Endodermal cell (in vitro differentiated cells): Measurements from ENCODE around the gene DNAJA3. TPM values are rescaled to one million over a fixed set of nuclear protein-coding genes. Genes with fewer than 3 reads are reported as not detected.

Source experiments
- DNase-seq: peaks from one replicate; pipeline ENCODE4 v3.0.0-alpha.2; 2017
- H3K27ac ChIP-seq: 2 replicates; pipeline ENCODE4 v1.5.1; 2013; ENCODE audit warnings: mild to moderate bottlenecking, low read depth, low read length, moderate library complexity
- H3K27me3 ChIP-seq: 2 replicates; pipeline ENCODE4 v1.6.1; 2013; ENCODE audit warnings: mild to moderate bottlenecking, low read length, moderate library complexity; ENCODE audit not compliant: insufficient read depth, control insufficient read depth, poor library complexity, severe bottlenecking
- H3K36me3 ChIP-seq: 2 replicates; pipeline ENCODE4 v1.7.0; 2013; ENCODE audit warnings: mild to moderate bottlenecking, low read length, moderate library complexity; ENCODE audit not compliant: control insufficient read depth, insufficient read depth
- H3K4me1 ChIP-seq: one replicate; pipeline ENCODE4 v1.7.0; 2013; ENCODE audit warnings: low read length; ENCODE audit not compliant: control insufficient read depth, insufficient read depth
- H3K4me3 ChIP-seq: 2 replicates; pipeline ENCODE4 v1.5.1; 2013; ENCODE audit warnings: mild to moderate bottlenecking, low read length, moderate library complexity
- H3K9ac ChIP-seq: 2 replicates; pipeline ENCODE4 v1.6.1; 2013; ENCODE audit warnings: mild to moderate bottlenecking, low read length, moderate library complexity; ENCODE audit not compliant: poor library complexity, severe bottlenecking; ENCODE audit errors: extremely low read depth
- H3K9me3 ChIP-seq: 2 replicates; pipeline ENCODE4 v1.6.1; 2013; ENCODE audit warnings: mild to moderate bottlenecking, low read length, moderate library complexity; ENCODE audit not compliant: control insufficient read depth
- H3K27ac Mint-ChIP-seq: 2 replicates; pipeline ENCODE4 v1.8.0; 2020; ENCODE audit warnings: mixed read lengths
- H3K27me3 Mint-ChIP-seq: 2 replicates; pipeline ENCODE4 v1.8.0; 2021; ENCODE audit warnings: mild to moderate bottlenecking, mixed read lengths; ENCODE audit not compliant: insufficient read depth
- H3K36me3 Mint-ChIP-seq: 2 replicates; pipeline ENCODE4 v1.8.0; 2020; ENCODE audit warnings: low read depth, mixed read lengths
- H3K4me1 Mint-ChIP-seq: 2 replicates; pipeline ENCODE4 v1.8.0; 2020; ENCODE audit warnings: mixed read lengths
- H3K4me3 Mint-ChIP-seq: 2 replicates; pipeline ENCODE4 v1.8.0; 2020; ENCODE audit warnings: mild to moderate bottlenecking, moderate library complexity, mixed read lengths
- H3K9me3 Mint-ChIP-seq: 2 replicates; pipeline ENCODE4 v1.8.0; 2020; ENCODE audit warnings: mild to moderate bottlenecking, mixed read lengths
- WGBS, 2 experiments: methylation state at CpG; one replicate each; pipeline versions ENCODE4 v1.1.5 to v1.1.7; 2013; ENCODE audit warnings: missing lambda C conversion rate in 2 of 2, mixed read lengths in 1 of 2; ENCODE audit not compliant: insufficient coverage in 1 of 2, insufficient read length in 1 of 2; 5-methylcytosine and 5-hydroxymethylcytosine counted together
- total RNA-seq, 2 donors: library from RNA; stranded (reverse); fragmentation: NEBNext Ultra II Directional in 1 of 2; extraction: Animal tissue kit (Norgen Biotek cat#: 25700) in 1 of 2; gene quantifications; 2 replicates in 1 of 2; 3 replicates in 1 of 2; pipeline ENCODE4 v1.2.1, GENCODE V29; 2021
- TF ChIP-seq, protein P1 (sequence below): fragments of 200-600 bp; sonication (generic); conservative IDR thresholded peaks from 2 replicates; pipeline ENCODE4 v1.5.0; 2021; ENCODE audit warnings: antibody characterized with exemption, mild to moderate bottlenecking

The DNAJA3 gene
- total RNA-seq, 2 donors from 2014 or later: 37.4 to 38.5 TPM

DNA sequence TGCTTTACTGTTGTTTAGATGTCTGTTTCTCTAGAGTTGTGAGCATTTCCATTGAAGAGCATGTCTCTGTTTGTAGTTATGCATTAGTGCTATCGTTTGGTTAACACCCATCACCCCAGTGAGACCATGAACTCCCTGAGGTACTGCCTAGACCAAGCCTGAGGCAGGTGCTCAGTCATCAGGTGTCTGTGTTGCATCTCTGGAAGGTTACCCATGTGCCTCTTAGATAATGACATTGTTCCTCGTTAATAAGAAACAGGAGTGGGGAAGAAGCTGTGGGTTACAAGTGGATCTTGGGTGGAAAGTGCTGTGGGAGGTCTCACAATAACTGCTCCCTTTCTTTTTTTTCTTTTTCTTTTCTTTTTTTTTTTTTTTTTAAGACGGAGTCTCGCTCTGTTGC is 18.3 kb downstream of the DNAJA3 start:
- no peaks in the 10 kb centered on the region for H3K9me3 ChIP-seq
- no peak overlapping the region for H3K27ac ChIP-seq
- no peaks in the 10 kb centered on the region for H3K27me3 ChIP-seq
- Mint-ChIP-seq H3K27ac (no peak overlapping the region), H3K9me3 (no peaks in the 10 kb centered on the region), H3K36me3 (peaks cover 78% of the 10 kb centered on the region), H3K27me3 (no peaks in the 10 kb centered on the region), H3K4me1 (no peaks in the 10 kb centered on the region), H3K4me3 (no peak overlapping the region)
- peaks cover 78% of the 10 kb centered on the region for H3K36me3 ChIP-seq
- no peaks in the 10 kb centered on the region for H3K4me1 ChIP-seq
- TF ChIP-seq, protein P1, sequence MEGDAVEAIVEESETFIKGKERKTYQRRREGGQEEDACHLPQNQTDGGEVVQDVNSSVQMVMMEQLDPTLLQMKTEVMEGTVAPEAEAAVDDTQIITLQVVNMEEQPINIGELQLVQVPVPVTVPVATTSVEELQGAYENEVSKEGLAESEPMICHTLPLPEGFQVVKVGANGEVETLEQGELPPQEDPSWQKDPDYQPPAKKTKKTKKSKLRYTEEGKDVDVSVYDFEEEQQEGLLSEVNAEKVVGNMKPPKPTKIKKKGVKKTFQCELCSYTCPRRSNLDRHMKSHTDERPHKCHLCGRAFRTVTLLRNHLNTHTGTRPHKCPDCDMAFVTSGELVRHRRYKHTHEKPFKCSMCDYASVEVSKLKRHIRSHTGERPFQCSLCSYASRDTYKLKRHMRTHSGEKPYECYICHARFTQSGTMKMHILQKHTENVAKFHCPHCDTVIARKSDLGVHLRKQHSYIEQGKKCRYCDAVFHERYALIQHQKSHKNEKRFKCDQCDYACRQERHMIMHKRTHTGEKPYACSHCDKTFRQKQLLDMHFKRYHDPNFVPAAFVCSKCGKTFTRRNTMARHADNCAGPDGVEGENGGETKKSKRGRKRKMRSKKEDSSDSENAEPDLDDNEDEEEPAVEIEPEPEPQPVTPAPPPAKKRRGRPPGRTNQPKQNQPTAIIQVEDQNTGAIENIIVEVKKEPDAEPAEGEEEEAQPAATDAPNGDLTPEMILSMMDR: no peak
- H3K4me3 ChIP-seq: no peak overlapping the region
- no peak for DNase-seq
- H3K9ac ChIP-seq: no peak overlapping the region
- WGBS, 2 experiments: 97% methylated on average over 4 of the region's 4 CpGs; no CpG with 5 or more reads in 1 of the 2 experiments

DNA sequence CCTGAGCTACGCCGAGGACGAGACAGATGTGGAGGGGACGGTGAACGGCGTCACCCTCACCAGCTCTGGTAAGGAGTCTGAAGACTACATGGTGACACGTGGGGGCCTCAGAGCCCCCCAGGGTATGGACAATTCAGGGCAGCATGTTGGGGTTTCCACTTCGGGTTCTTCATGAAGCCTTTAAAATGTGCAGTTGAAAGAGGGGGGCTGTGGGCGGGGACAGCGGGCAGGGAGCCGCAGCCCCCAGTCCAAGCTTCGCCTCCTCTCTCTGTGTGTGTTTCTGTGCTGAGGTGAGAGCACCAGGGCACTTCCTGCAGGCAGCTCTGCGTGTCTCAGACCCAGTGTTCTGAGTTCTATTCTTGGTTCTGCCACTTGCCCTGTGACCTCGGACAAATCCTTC is 24.8 kb downstream of the DNAJA3 start:
- Mint-ChIP-seq H3K4me3 (no peak overlapping the region), H3K27ac (peak overlapping the region; percentile 21), H3K9me3 (no peaks in the 10 kb centered on the region), H3K36me3 (peaks cover 60% of the 10 kb centered on the region), H3K27me3 (no peaks in the 10 kb centered on the region), H3K4me1 (no peaks in the 10 kb centered on the region)
- no peaks in the 10 kb centered on the region for H3K27me3 ChIP-seq
- H3K4me1 ChIP-seq: no peaks in the 10 kb centered on the region
- H3K4me3 ChIP-seq: no peak overlapping the region
- no peak overlapping the region for H3K27ac ChIP-seq
- peaks cover 68% of the 10 kb centered on the region for H3K36me3 ChIP-seq
- no peaks in the 10 kb centered on the region for H3K9me3 ChIP-seq
- no peak for DNase-seq
- TF ChIP-seq, protein P1: no peak
- H3K9ac ChIP-seq: no peak overlapping the region
- 95 to 99% methylated on average over 11 to 14 of the region's 14 CpGs for WGBS, 2 experiments

DNA sequence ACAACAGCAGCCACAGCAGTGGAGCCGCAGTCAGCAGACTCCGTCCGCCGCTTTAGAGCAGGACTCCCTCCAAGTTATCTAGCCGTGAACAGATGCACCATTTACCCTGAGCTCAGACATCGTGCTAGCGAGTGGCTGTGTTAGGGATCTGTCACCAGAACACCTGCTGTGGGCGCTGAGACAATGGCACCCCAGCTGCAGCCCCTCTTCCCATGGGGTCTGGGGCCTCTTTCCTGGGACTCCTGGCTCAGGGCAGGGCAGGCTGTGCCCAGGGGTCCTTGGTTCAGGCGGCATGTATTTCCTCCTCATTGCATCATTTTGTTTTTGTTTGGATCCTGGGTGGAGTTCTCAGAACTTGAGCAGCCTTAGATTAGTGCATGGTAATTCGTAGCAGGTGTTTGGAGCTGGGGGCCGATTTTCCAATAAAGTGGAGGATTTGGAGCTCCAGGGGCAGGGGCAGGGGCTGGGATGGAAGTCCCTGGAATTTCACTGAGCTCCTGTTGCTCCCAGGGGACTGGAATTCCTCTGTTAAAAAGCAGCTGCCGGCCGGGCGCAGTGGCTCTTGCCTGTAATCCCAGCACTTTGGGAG is 25.4 kb downstream of the DNAJA3 start:
- H3K36me3 Mint-ChIP-seq: peaks cover 64% of the 10 kb centered on the region
- no peaks in the 10 kb centered on the region for H3K9me3 Mint-ChIP-seq
- H3K27ac ChIP-seq: no peak overlapping the region
- H3K36me3 ChIP-seq: peaks cover 69% of the 10 kb centered on the region
- no peak overlapping the region for H3K9ac ChIP-seq
- H3K27ac Mint-ChIP-seq: no peak overlapping the region
- no peaks in the 10 kb centered on the region for H3K27me3 Mint-ChIP-seq
- H3K4me3 ChIP-seq: no peak overlapping the region
- TF ChIP-seq, protein P1: no peak
- H3K9me3 ChIP-seq: no peaks in the 10 kb centered on the region
- no peak overlapping the region for H3K4me3 Mint-ChIP-seq
- no peaks in the 10 kb centered on the region for H3K4me1 ChIP-seq
- no peaks in the 10 kb centered on the region for H3K4me1 Mint-ChIP-seq
- WGBS, 2 experiments: 94 to 95% methylated on average over 11 to 14 of the region's 14 CpGs
- DNase-seq: no peak
- no peaks in the 10 kb centered on the region for H3K27me3 ChIP-seq
